ENCODE data around the gene MPRIP.
"Not testable (repeated sequence)": the region's sequence is repeated elsewhere in the genome, so short reads cannot be mapped to it uniquely, and the experiment has no call there.

DNA sequence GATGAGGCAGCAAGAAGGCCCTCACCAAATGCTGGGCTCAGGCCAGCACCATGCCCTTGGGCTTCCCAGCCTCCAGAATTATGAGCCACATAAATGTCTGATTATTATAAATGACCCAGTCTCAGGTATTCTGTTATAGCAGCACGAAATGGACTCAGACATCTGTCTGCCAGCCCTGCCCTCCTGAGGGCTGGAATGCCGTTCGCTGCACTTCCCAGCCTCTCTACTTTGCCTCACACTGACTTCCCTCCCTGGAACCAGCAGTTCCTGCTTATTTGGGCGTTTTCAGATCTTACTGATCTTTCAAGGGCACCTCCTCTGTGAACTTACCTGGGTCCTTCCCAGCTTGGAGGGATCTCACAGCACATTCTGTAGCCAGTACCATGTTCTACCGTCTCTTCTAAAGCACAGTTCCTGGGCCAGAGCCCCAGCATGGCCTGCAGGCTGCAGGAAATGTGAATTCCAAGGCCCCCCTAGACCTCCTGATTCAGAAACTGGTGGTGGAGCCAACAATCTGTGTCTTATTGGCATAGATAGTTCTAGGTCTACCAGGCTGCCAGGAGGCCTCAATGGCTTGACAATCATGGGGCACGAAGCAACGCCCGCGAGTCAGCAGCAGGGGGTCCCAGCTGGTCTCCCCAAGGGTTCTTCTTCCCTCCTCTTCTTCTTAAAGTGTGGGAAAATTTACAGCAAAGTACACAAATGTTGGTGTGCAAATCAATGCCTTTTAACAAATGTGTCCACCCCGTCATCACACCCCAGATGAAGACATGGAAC lies 33.4 kb upstream of the MPRIP start:
- TF ChIP-seq, protein P1, sequence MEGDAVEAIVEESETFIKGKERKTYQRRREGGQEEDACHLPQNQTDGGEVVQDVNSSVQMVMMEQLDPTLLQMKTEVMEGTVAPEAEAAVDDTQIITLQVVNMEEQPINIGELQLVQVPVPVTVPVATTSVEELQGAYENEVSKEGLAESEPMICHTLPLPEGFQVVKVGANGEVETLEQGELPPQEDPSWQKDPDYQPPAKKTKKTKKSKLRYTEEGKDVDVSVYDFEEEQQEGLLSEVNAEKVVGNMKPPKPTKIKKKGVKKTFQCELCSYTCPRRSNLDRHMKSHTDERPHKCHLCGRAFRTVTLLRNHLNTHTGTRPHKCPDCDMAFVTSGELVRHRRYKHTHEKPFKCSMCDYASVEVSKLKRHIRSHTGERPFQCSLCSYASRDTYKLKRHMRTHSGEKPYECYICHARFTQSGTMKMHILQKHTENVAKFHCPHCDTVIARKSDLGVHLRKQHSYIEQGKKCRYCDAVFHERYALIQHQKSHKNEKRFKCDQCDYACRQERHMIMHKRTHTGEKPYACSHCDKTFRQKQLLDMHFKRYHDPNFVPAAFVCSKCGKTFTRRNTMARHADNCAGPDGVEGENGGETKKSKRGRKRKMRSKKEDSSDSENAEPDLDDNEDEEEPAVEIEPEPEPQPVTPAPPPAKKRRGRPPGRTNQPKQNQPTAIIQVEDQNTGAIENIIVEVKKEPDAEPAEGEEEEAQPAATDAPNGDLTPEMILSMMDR (IDR thresholded peaks at IDR 0.05) = not testable (repeated sequence)
- TF ChIP-seq POLR2AphosphoS5 (IDR thresholded peaks at IDR 0.05) = not testable (repeated sequence)
